Endodermal cell (in vitro differentiated cells): ENCODE measurements around the gene FXYD3. TPM values are rescaled to one million over a fixed set of nuclear protein-coding genes. Genes with fewer than 3 reads are reported as not detected.

Experiments
- DNase-seq: peaks from one replicate; pipeline ENCODE4 v3.0.0-alpha.2; 2017
- H3K27ac ChIP-seq: 2 replicates; pipeline ENCODE4 v1.5.1; 2013; ENCODE audit warnings: mild to moderate bottlenecking, low read depth, low read length, moderate library complexity
- H3K27me3 ChIP-seq: 2 replicates; pipeline ENCODE4 v1.6.1; 2013; ENCODE audit warnings: mild to moderate bottlenecking, low read length, moderate library complexity; ENCODE audit not compliant: insufficient read depth, control insufficient read depth, poor library complexity, severe bottlenecking
- H3K36me3 ChIP-seq: 2 replicates; pipeline ENCODE4 v1.7.0; 2013; ENCODE audit warnings: mild to moderate bottlenecking, low read length, moderate library complexity; ENCODE audit not compliant: control insufficient read depth, insufficient read depth
- H3K4me1 ChIP-seq: one replicate; pipeline ENCODE4 v1.7.0; 2013; ENCODE audit warnings: low read length; ENCODE audit not compliant: control insufficient read depth, insufficient read depth
- H3K4me3 ChIP-seq: 2 replicates; pipeline ENCODE4 v1.5.1; 2013; ENCODE audit warnings: mild to moderate bottlenecking, low read length, moderate library complexity
- H3K9ac ChIP-seq: 2 replicates; pipeline ENCODE4 v1.6.1; 2013; ENCODE audit warnings: mild to moderate bottlenecking, low read length, moderate library complexity; ENCODE audit not compliant: poor library complexity, severe bottlenecking; ENCODE audit errors: extremely low read depth
- H3K9me3 ChIP-seq: 2 replicates; pipeline ENCODE4 v1.6.1; 2013; ENCODE audit warnings: mild to moderate bottlenecking, low read length, moderate library complexity; ENCODE audit not compliant: control insufficient read depth
- H3K27ac Mint-ChIP-seq: 2 replicates; pipeline ENCODE4 v1.8.0; 2020; ENCODE audit warnings: mixed read lengths
- H3K27me3 Mint-ChIP-seq: 2 replicates; pipeline ENCODE4 v1.8.0; 2021; ENCODE audit warnings: mild to moderate bottlenecking, mixed read lengths; ENCODE audit not compliant: insufficient read depth
- H3K36me3 Mint-ChIP-seq: 2 replicates; pipeline ENCODE4 v1.8.0; 2020; ENCODE audit warnings: low read depth, mixed read lengths
- H3K4me1 Mint-ChIP-seq: 2 replicates; pipeline ENCODE4 v1.8.0; 2020; ENCODE audit warnings: mixed read lengths
- H3K4me3 Mint-ChIP-seq: 2 replicates; pipeline ENCODE4 v1.8.0; 2020; ENCODE audit warnings: mild to moderate bottlenecking, moderate library complexity, mixed read lengths
- H3K9me3 Mint-ChIP-seq: 2 replicates; pipeline ENCODE4 v1.8.0; 2020; ENCODE audit warnings: mild to moderate bottlenecking, mixed read lengths
- WGBS, 2 experiments: methylation state at CpG; one replicate each; pipeline versions ENCODE4 v1.1.5 to v1.1.7; 2013; ENCODE audit warnings: missing lambda C conversion rate in 2 of 2, mixed read lengths in 1 of 2; ENCODE audit not compliant: insufficient coverage in 1 of 2, insufficient read length in 1 of 2; 5-methylcytosine and 5-hydroxymethylcytosine counted together
- total RNA-seq, 2 donors: library from RNA; stranded (reverse); fragmentation: NEBNext Ultra II Directional in 1 of 2; extraction: Animal tissue kit (Norgen Biotek cat#: 25700) in 1 of 2; gene quantifications; 2 replicates in 1 of 2; 3 replicates in 1 of 2; pipeline ENCODE4 v1.2.1, GENCODE V29; 2021
- TF ChIP-seq, protein P1 (sequence below): fragments of 200-600 bp; sonication (generic); conservative IDR thresholded peaks from 2 replicates; pipeline ENCODE4 v1.5.0; 2021; ENCODE audit warnings: antibody characterized with exemption, mild to moderate bottlenecking

FXYD3 gene
- total RNA-seq, 2 donors from 2014 or later: not detected

- Mint-ChIP-seq H3K4me1 (no peaks in the 10 kb centered on the region), H3K27me3 (no peaks in the 10 kb centered on the region), H3K36me3 (no peaks in the 10 kb centered on the region), H3K9me3 (peaks cover 3% of the 10 kb centered on the region), H3K4me3 (no peak overlapping the region), H3K27ac (no peak overlapping the region)
- H3K36me3 ChIP-seq: no peaks in the 10 kb centered on the region
- no peak overlapping the region for H3K9ac ChIP-seq
- no peaks in the 10 kb centered on the region for H3K27me3 ChIP-seq
- H3K9me3 ChIP-seq: no peaks in the 10 kb centered on the region
- H3K4me3 ChIP-seq: no peak overlapping the region
- H3K27ac ChIP-seq: no peak overlapping the region
- no peak for DNase-seq
- TF ChIP-seq, protein P1, sequence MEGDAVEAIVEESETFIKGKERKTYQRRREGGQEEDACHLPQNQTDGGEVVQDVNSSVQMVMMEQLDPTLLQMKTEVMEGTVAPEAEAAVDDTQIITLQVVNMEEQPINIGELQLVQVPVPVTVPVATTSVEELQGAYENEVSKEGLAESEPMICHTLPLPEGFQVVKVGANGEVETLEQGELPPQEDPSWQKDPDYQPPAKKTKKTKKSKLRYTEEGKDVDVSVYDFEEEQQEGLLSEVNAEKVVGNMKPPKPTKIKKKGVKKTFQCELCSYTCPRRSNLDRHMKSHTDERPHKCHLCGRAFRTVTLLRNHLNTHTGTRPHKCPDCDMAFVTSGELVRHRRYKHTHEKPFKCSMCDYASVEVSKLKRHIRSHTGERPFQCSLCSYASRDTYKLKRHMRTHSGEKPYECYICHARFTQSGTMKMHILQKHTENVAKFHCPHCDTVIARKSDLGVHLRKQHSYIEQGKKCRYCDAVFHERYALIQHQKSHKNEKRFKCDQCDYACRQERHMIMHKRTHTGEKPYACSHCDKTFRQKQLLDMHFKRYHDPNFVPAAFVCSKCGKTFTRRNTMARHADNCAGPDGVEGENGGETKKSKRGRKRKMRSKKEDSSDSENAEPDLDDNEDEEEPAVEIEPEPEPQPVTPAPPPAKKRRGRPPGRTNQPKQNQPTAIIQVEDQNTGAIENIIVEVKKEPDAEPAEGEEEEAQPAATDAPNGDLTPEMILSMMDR: no peak
- WGBS, 2 experiments: 68 to 88% methylated on average over 5 to 11 of the region's 11 CpGs
- no peaks in the 10 kb centered on the region for H3K4me1 ChIP-seq
Measured at GRCh38 chr19:35108730-35109129, 6.9 kb upstream of the FXYD3 start.

DNA sequence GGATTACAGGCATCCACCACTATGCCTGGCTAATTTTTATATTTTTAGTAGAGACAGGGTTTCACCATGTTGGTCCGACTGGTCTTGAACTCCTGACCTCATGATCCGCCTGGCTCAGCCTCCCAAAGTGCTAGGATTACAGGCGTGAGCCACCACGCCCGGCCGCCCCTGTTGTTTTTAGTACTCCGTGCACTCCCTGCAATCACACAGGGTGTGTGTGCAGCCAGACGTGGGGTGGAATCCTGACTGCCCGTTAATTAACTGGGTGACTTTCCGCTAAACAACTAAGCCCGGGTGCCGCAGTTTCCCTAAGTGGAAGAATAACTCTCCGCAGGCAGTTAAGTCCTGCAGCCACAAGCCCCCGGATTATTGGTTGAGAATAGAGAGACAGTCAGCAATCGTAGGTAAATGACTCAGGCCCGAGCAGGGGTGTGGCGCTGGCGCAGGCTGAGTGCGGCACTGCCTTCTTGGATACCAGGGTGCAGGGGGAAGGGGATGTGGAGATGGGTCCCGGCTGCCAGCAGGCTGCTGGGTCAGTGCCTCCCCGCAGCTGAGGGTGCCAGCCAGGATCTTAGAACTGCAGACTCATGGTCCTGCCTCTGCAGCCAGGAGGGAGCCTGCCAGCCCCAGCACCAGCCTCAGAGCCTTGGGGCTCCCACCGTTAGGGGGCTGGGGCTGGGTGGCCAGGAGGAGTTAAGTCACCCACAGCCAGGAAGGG, 6.1 kb upstream of the FXYD3 start:
- H3K27ac Mint-ChIP-seq: no peak overlapping the region
- DNase-seq: no peak

GRCh38 chr19:35110974-35111373, 4.6 kb upstream of the FXYD3 start:
- Histone ChIP-seq H3K4me1 (no peaks in the 10 kb centered on the region), H3K27ac (no peak overlapping the region), H3K9ac (no peak overlapping the region), H3K36me3 (no peaks in the 10 kb centered on the region), H3K4me3 (no peak overlapping the region), H3K9me3 (no peaks in the 10 kb centered on the region), H3K27me3 (no peaks in the 10 kb centered on the region)
- Mint-ChIP-seq H3K4me1 (peaks cover 5% of the 10 kb centered on the region), H3K4me3 (no peak overlapping the region), H3K36me3 (no peaks in the 10 kb centered on the region), H3K27me3 (peaks cover 6% of the 10 kb centered on the region), H3K27ac (no peak overlapping the region), H3K9me3 (peaks cover 3% of the 10 kb centered on the region)
- DNase-seq: no peak
- TF ChIP-seq, protein P1: no peak
- WGBS, 2 experiments: 90 to 93% methylated on average over 3 to 4 of the region's 9 CpGs

More for the DNA sequence above, 6.1 kb upstream of the FXYD3 start:
- H3K4me3 Mint-ChIP-seq: no peak overlapping the region
- 89 to 91% methylated on average over 20 to 22 of the region's 22 CpGs for WGBS, 2 experiments
- peaks cover under 1% of the 10 kb centered on the region for H3K27me3 Mint-ChIP-seq
- Histone ChIP-seq H3K36me3 (no peaks in the 10 kb centered on the region), H3K4me3 (no peak overlapping the region), H3K4me1 (no peaks in the 10 kb centered on the region), H3K9ac (no peak overlapping the region), H3K27me3 (no peaks in the 10 kb centered on the region), H3K27ac (no peak overlapping the region), H3K9me3 (no peaks in the 10 kb centered on the region)
- no peaks in the 10 kb centered on the region for H3K36me3 Mint-ChIP-seq
- peaks cover 2% of the 10 kb centered on the region for H3K4me1 Mint-ChIP-seq
- peaks cover 3% of the 10 kb centered on the region for H3K9me3 Mint-ChIP-seq
- TF ChIP-seq, protein P1: no peak
